ENCODE results near the gene YOD1. TPM values are rescaled to one million over a fixed set of nuclear protein-coding genes. Genes with fewer than 3 reads are reported as not detected.
A peak's percentile ranks its signal among the peaks of the same experiment; 100 is the strongest.
"Not testable (repeated sequence)": the region's sequence is repeated elsewhere in the genome, so short reads cannot be mapped to it uniquely, and the experiment has no call there.

Gene YOD1
- total RNA-seq, 1 donor from 2014 or later = 12.3 TPM

GRCh38 chr1:207048041-207048440 is 3.0 kb downstream of the YOD1 start:
- Mint-ChIP-seq H3K36me3 (peaks cover 10% of the 10 kb centered on the region), H3K4me1 (ENCODE audit: unreplicated experiment) (peaks cover 55% of the 10 kb centered on the region), H3K4me3 (no peak overlapping the region), H3K27ac (no peak overlapping the region), H3K27me3 (peaks cover 1% of the 10 kb centered on the region), H3K9me3 (no peaks in the 10 kb centered on the region)
- TF ChIP-seq CTCF (conservative IDR thresholded peaks at IDR 0.05) = no peak
- DNase-seq (ENCODE audit: extremely low spot score, unreplicated experiment) = no peak

GRCh38 chr1:207047505-207047904 is 3.5 kb downstream of the YOD1 start:
- no peak for TF ChIP-seq CTCF (conservative IDR thresholded peaks at IDR 0.05)
- H3K4me1 Mint-ChIP-seq (ENCODE audit: unreplicated experiment) = peaks cover 49% of the 10 kb centered on the region
- DNase-seq (ENCODE audit: extremely low spot score, unreplicated experiment) = no peak
- H3K27ac Mint-ChIP-seq = no peak overlapping the region
- H3K9me3 Mint-ChIP-seq = no peaks in the 10 kb centered on the region
- peaks cover 10% of the 10 kb centered on the region for H3K36me3 Mint-ChIP-seq
- H3K27me3 Mint-ChIP-seq = no peaks in the 10 kb centered on the region
- peak overlapping the region; percentile 75 for H3K4me3 Mint-ChIP-seq

GRCh38 chr1:207045453-207045852 is 5.6 kb downstream of the YOD1 start:
- Mint-ChIP-seq H3K4me1 (ENCODE audit: unreplicated experiment) (peaks cover 36% of the 10 kb centered on the region), H3K36me3 (peaks cover 10% of the 10 kb centered on the region), H3K27me3 (no peaks in the 10 kb centered on the region), H3K27ac (peak overlapping the region; percentile 29), H3K9me3 (no peaks in the 10 kb centered on the region), H3K4me3 (peak overlapping the region; percentile 42)
- DNase-seq (ENCODE audit: extremely low spot score, unreplicated experiment) = no peak
- TF ChIP-seq CTCF (conservative IDR thresholded peaks at IDR 0.05) = no peak

- not testable (repeated sequence) for H3K4me3 Mint-ChIP-seq; H3K9me3 Mint-ChIP-seq; DNase-seq (ENCODE audit: extremely low spot score, unreplicated experiment); H3K4me1 Mint-ChIP-seq (ENCODE audit: unreplicated experiment); H3K27me3 Mint-ChIP-seq; H3K36me3 Mint-ChIP-seq
- H3K27ac Mint-ChIP-seq = peak overlapping the region; percentile 58
These were observed 9.6 kb downstream of the YOD1 start for GRCh38 chr1:207041397-207041796.

- Mint-ChIP-seq H3K36me3 (no peaks in the 10 kb centered on the region), H3K27me3 (no peaks in the 10 kb centered on the region), H3K4me3 (no peak overlapping the region), H3K9me3 (no peaks in the 10 kb centered on the region), H3K27ac (no peak overlapping the region), H3K4me1 (ENCODE audit: unreplicated experiment) (peaks cover 4% of the 10 kb centered on the region)
- DNase-seq (ENCODE audit: extremely low spot score, unreplicated experiment) = no peak
- no peak for TF ChIP-seq CTCF (conservative IDR thresholded peaks at IDR 0.05)
These were observed 10.9 kb downstream of the YOD1 start for GRCh38 chr1:207040181-207040533.

GRCh38 chr1:207039380-207040180 is 11.4 kb downstream of the YOD1 start:
- no peak for DNase-seq (ENCODE audit: extremely low spot score, unreplicated experiment)
- Mint-ChIP-seq H3K4me1 (ENCODE audit: unreplicated experiment) (peaks cover under 1% of the 10 kb centered on the region), H3K9me3 (no peaks in the 10 kb centered on the region), H3K36me3 (no peaks in the 10 kb centered on the region), H3K4me3 (no peak overlapping the region), H3K27me3 (no peaks in the 10 kb centered on the region), H3K27ac (no peak overlapping the region)
- TF ChIP-seq CTCF (conservative IDR thresholded peaks at IDR 0.05) = no peak

Data from type B pancreatic cell (in vitro differentiated cells).